ENCODE measurements around the gene AVPR1A. TPM values are rescaled to one million over a fixed set of nuclear protein-coding genes. Genes with fewer than 3 reads are reported as not detected.

AVPR1A gene
- total RNA-seq, 5 donors from 2014 or later (not counting 1 experiment from before 2014, with no cell fraction given), result 0.03 to 0.09 (median 0.06) TPM; not detected in 1

- no peak overlapping the region for H3K4me3 Mint-ChIP-seq
- DNase-seq, result no peak
Measured at GRCh38 chr12:63163541-63163940, 12.5 kb upstream of the AVPR1A start.

DNA sequence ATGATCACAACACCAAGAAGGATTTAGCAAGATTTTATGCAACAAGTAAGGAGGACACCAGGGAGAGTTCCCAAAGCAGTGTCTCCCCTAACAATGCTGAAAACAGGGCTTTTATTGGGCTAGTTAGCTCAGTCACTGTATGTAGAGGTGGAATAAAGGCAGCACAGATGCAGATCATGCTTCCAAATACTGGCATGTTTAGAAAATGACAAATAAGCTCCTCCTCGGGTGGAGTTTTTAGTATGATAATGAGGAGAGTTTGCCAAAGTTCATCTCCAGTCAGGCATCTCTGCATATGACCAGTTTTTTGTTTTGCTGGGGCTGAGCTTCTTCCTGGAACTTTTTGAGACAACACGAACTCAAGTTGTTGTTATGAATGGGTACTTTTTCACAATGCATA lies 4.4 kb upstream of the AVPR1A start:
- H3K9me3 ChIP-seq, result no peaks in the 10 kb centered on the region
- ChIA-PET CTCF (interaction anchor here in 1 of 2 donors (1.3 kb wide), 1 partner anchor 9 kb away, joined by 3 read pairs; no protein-coding TSS in a partner anchor), POLR2A (no interaction called here)
- H3K36me3 ChIP-seq (ENCODE audit: control insufficient read depth in 2 of 2, extremely low read depth in 1 of 2, insufficient read depth in 1 of 2, low read length in 1 of 2), result no peaks in the 10 kb centered on the region
- Mint-ChIP-seq H3K4me1 (peaks cover 8 to 17% (median 17%) of the 10 kb centered on the region in 3 donors), H3K27me3 (peaks cover 38 to 39% of the 10 kb centered on the region in 2 donors), H3K36me3 (no peaks in the 10 kb centered on the region), H3K9me3 (no peaks in the 10 kb centered on the region), H3K4me3 (no peak overlapping the region), H3K27ac (no peak overlapping the region)
- no peak overlapping the region for H3K27ac ChIP-seq (ENCODE audit: low read length)
- H3K4me1 ChIP-seq (ENCODE audit: control insufficient read depth in 1 of 2, extremely low read depth in 1 of 2, insufficient read depth in 2 of 2, low read length in 2 of 2), result peaks cover 2 to 14% of the 10 kb centered on the region in 2 experiments
- DNase-seq, result no peak
- 100% methylated on average over 1 of the region's 2 CpGs for WGBS (ENCODE audit: insufficient coverage)
- ATAC-seq (replicated peaks in 1 of 4), result no peak
- H3K4me3 ChIP-seq (ENCODE audit: control insufficient read depth in 1 of 2, extremely low read depth in 1 of 2, low read length in 1 of 2), result no peak overlapping the region
- peaks cover 0 to 17% of the 10 kb centered on the region in 2 experiments for H3K27me3 ChIP-seq (replicated peaks in 1 of 2; ENCODE audit: control insufficient read depth in 2 of 2, extremely low read depth in 1 of 2, insufficient read depth in 2 of 2, low read length in 1 of 2)

More at GRCh38 chr12:63163541-63163940, 12.5 kb upstream of the AVPR1A start:
- Histone ChIP-seq H3K27me3 (replicated peaks in 1 of 2; ENCODE audit: control insufficient read depth in 2 of 2, extremely low read depth in 1 of 2, insufficient read depth in 2 of 2, low read length in 1 of 2) (peaks cover 0 to 3% of the 10 kb centered on the region in 2 experiments), H3K9me3 (no peaks in the 10 kb centered on the region), H3K36me3 (ENCODE audit: control insufficient read depth in 2 of 2, extremely low read depth in 1 of 2, insufficient read depth in 1 of 2, low read length in 1 of 2) (no peaks in the 10 kb centered on the region), H3K4me1 (ENCODE audit: control insufficient read depth in 1 of 2, extremely low read depth in 1 of 2, insufficient read depth in 2 of 2, low read length in 2 of 2) (no peaks in the 10 kb centered on the region), H3K4me3 (ENCODE audit: control insufficient read depth in 1 of 2, extremely low read depth in 1 of 2, low read length in 1 of 2) (no peak overlapping the region), H3K27ac (ENCODE audit: low read length) (no peak overlapping the region)
- no peaks in the 10 kb centered on the region for H3K27me3 Mint-ChIP-seq
- H3K27ac Mint-ChIP-seq, result no peak overlapping the region
- ChIA-PET CTCF (no interaction called here), POLR2A (no interaction called here)
- no peaks in the 10 kb centered on the region for H3K4me1 Mint-ChIP-seq
- no peak for ATAC-seq (replicated peaks in 1 of 4)
- no peaks in the 10 kb centered on the region for H3K9me3 Mint-ChIP-seq
- H3K36me3 Mint-ChIP-seq, result no peaks in the 10 kb centered on the region
- 50% methylated on average over 1 of the region's 1 CpG for WGBS (ENCODE audit: insufficient coverage)

- H3K9me3 Mint-ChIP-seq, result no peaks in the 10 kb centered on the region
- Histone ChIP-seq H3K9me3 (no peaks in the 10 kb centered on the region), H3K4me3 (ENCODE audit: control insufficient read depth in 1 of 2, extremely low read depth in 1 of 2, low read length in 1 of 2) (no peak overlapping the region), H3K27ac (ENCODE audit: low read length) (no peak overlapping the region), H3K4me1 (ENCODE audit: control insufficient read depth in 1 of 2, extremely low read depth in 1 of 2, insufficient read depth in 2 of 2, low read length in 2 of 2) (peaks cover 2 to 17% of the 10 kb centered on the region in 2 experiments), H3K36me3 (ENCODE audit: control insufficient read depth in 2 of 2, extremely low read depth in 1 of 2, insufficient read depth in 1 of 2, low read length in 1 of 2) (no peaks in the 10 kb centered on the region), H3K27me3 (replicated peaks in 1 of 2; ENCODE audit: control insufficient read depth in 2 of 2, extremely low read depth in 1 of 2, insufficient read depth in 2 of 2, low read length in 1 of 2) (peaks cover 3 to 26% of the 10 kb centered on the region in 2 experiments)
- no peak for ATAC-seq (replicated peaks in 1 of 4)
- 100% methylated on average over 3 of the region's 5 CpGs for WGBS (ENCODE audit: insufficient coverage)
- ChIA-PET POLR2A (no interaction called here), CTCF (interaction anchor here in 1 of 2 donors (1.3 kb wide), 1 partner anchor 8 kb away, joined by 3 read pairs; no protein-coding TSS in a partner anchor)
- no peak overlapping the region for H3K4me3 Mint-ChIP-seq
- no peak overlapping the region for H3K27ac Mint-ChIP-seq
- peaks cover 10 to 24% (median 20%) of the 10 kb centered on the region in 3 donors for H3K4me1 Mint-ChIP-seq
- no peaks in the 10 kb centered on the region for H3K36me3 Mint-ChIP-seq
- peaks cover 44 to 47% of the 10 kb centered on the region in 2 donors for H3K27me3 Mint-ChIP-seq
- no peak for DNase-seq
Measured at GRCh38 chr12:63154560-63154959, 3.6 kb upstream of the AVPR1A start.

DNA sequence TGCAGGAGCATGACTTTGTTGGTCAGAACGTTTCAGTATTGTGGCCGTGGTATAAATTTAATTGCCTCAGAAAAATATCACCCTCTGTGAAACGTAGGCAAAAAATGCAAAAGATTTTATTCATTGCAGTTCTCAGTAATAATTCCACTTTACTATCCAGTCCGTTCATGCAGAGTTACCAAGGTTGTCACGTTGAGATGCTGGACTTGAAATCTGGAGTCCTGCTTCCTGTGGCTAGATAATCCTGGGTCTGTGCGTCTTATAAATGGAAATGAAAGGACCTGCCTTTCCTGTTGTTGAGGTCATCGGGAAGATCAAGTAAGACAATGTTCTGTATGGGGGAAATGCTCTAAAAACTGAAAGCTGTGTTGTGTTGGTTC lies 1.3 kb upstream of the AVPR1A start:
- peaks cover 56 to 61% of the 10 kb centered on the region in 2 donors for H3K27me3 Mint-ChIP-seq
- no peak overlapping the region for H3K4me3 Mint-ChIP-seq
- Histone ChIP-seq H3K27ac (ENCODE audit: low read length) (no peak overlapping the region), H3K4me1 (ENCODE audit: control insufficient read depth in 1 of 2, extremely low read depth in 1 of 2, insufficient read depth in 2 of 2, low read length in 2 of 2) (peaks cover 2 to 17% of the 10 kb centered on the region in 2 experiments), H3K4me3 (ENCODE audit: control insufficient read depth in 1 of 2, extremely low read depth in 1 of 2, low read length in 1 of 2) (peak overlapping the region in 1 of 2 donors; percentile 82), H3K9me3 (no peaks in the 10 kb centered on the region), H3K36me3 (ENCODE audit: control insufficient read depth in 2 of 2, extremely low read depth in 1 of 2, insufficient read depth in 1 of 2, low read length in 1 of 2) (no peaks in the 10 kb centered on the region), H3K27me3 (replicated peaks in 1 of 2; ENCODE audit: control insufficient read depth in 2 of 2, extremely low read depth in 1 of 2, insufficient read depth in 2 of 2, low read length in 1 of 2) (peaks cover 4 to 26% of the 10 kb centered on the region in 2 experiments)
- no peaks in the 10 kb centered on the region for H3K36me3 Mint-ChIP-seq
- no peak overlapping the region for H3K27ac Mint-ChIP-seq
- peaks cover 10 to 24% (median 20%) of the 10 kb centered on the region in 3 donors for H3K4me1 Mint-ChIP-seq
- WGBS (ENCODE audit: insufficient coverage), result 20% methylated on average over 2 of the region's 7 CpGs
- DNase-seq (no peak), ATAC-seq (replicated peaks in 1 of 4) (no peak)
- ChIA-PET CTCF (interaction anchor here in 1 of 2 donors (0.9 kb wide), 1 partner anchor 35 kb away, joined by 3 read pairs; no protein-coding TSS in a partner anchor), POLR2A (no interaction called here)
- H3K9me3 Mint-ChIP-seq, result no peaks in the 10 kb centered on the region

GRCh38 chr12:63151623-63152320 lies 771 bp upstream of the AVPR1A start:
- Histone ChIP-seq H3K27ac (ENCODE audit: low read length) (no peak overlapping the region), H3K4me1 (ENCODE audit: control insufficient read depth in 1 of 2, extremely low read depth in 1 of 2, insufficient read depth in 2 of 2, low read length in 2 of 2) (peaks cover 2 to 17% of the 10 kb centered on the region in 2 experiments), H3K36me3 (ENCODE audit: control insufficient read depth in 2 of 2, extremely low read depth in 1 of 2, insufficient read depth in 1 of 2, low read length in 1 of 2) (no peaks in the 10 kb centered on the region), H3K9me3 (no peaks in the 10 kb centered on the region), H3K27me3 (replicated peaks in 1 of 2; ENCODE audit: control insufficient read depth in 2 of 2, extremely low read depth in 1 of 2, insufficient read depth in 2 of 2, low read length in 1 of 2) (peaks cover 6 to 26% of the 10 kb centered on the region in 2 experiments), H3K4me3 (ENCODE audit: control insufficient read depth in 1 of 2, extremely low read depth in 1 of 2, low read length in 1 of 2) (peak overlapping the region in 1 of 2 donors; percentile 82)
- peak in 1 of 35 experiments; percentile 2 for DNase-seq
- Mint-ChIP-seq H3K36me3 (no peaks in the 10 kb centered on the region), H3K4me3 (peak overlapping the region in 1 of 3 donors; percentile 55), H3K9me3 (no peaks in the 10 kb centered on the region), H3K27me3 (peaks cover 58 to 62% of the 10 kb centered on the region in 2 donors), H3K27ac (peak overlapping the region in 1 of 2 donors; percentile 42), H3K4me1 (peaks cover 10 to 24% (median 20%) of the 10 kb centered on the region in 3 donors)
- ChIA-PET CTCF (interaction anchor here in 1 of 2 donors (0.9 kb wide), 1 partner anchor 35 kb away, joined by 3 read pairs; no protein-coding TSS in a partner anchor), POLR2A (no interaction called here)
- ATAC-seq (replicated peaks in 1 of 4), result no peak
- 5% methylated on average over 16 of the region's 26 CpGs for WGBS (ENCODE audit: insufficient coverage)

- 10% methylated on average over 75 of the region's 75 CpGs for WGBS (ENCODE audit: insufficient coverage)
- H3K9me3 ChIP-seq, result no peaks in the 10 kb centered on the region
- H3K27ac ChIP-seq (ENCODE audit: low read length), result no peak overlapping the region
- peaks cover 6 to 26% of the 10 kb centered on the region in 2 experiments for H3K27me3 ChIP-seq (replicated peaks in 1 of 2; ENCODE audit: control insufficient read depth in 2 of 2, extremely low read depth in 1 of 2, insufficient read depth in 2 of 2, low read length in 1 of 2)
- ChIA-PET POLR2A (no interaction called here), CTCF (no interaction called here)
- no peaks in the 10 kb centered on the region for H3K9me3 Mint-ChIP-seq
- ATAC-seq (replicated peaks in 1 of 4), result no peak
- peak overlapping the region in 2 of 3 donors; percentile 41 to 46 for H3K4me3 Mint-ChIP-seq
- peak overlapping the region in 1 of 2 donors; percentile 82 for H3K4me3 ChIP-seq (ENCODE audit: control insufficient read depth in 1 of 2, extremely low read depth in 1 of 2, low read length in 1 of 2)
- H3K27ac Mint-ChIP-seq, result peak overlapping the region in 1 of 2 donors; percentile 50
- H3K36me3 ChIP-seq (ENCODE audit: control insufficient read depth in 2 of 2, extremely low read depth in 1 of 2, insufficient read depth in 1 of 2, low read length in 1 of 2), result no peaks in the 10 kb centered on the region
- peaks cover 10 to 24% (median 20%) of the 10 kb centered on the region in 3 donors for H3K4me1 Mint-ChIP-seq
- DNase-seq, result no peak
- H3K27me3 Mint-ChIP-seq, result peaks cover 60 to 61% of the 10 kb centered on the region in 2 donors
- H3K36me3 Mint-ChIP-seq, result no peaks in the 10 kb centered on the region
- H3K4me1 ChIP-seq (ENCODE audit: control insufficient read depth in 1 of 2, extremely low read depth in 1 of 2, insufficient read depth in 2 of 2, low read length in 2 of 2), result peaks cover 2 to 17% of the 10 kb centered on the region in 2 experiments
Measured at GRCh38 chr12:63149909-63150712, 890 bp downstream of the AVPR1A start.

Data from T-cell (primary cell).